ENCODE data around the gene C11orf16.
"Not testable (repeated sequence)": the region's sequence is repeated elsewhere in the genome, so short reads cannot be mapped to it uniquely, and the experiment has no call there.

The C11orf16 gene

GRCh38 chr11:8891185-8891584 lies 41.6 kb downstream of the C11orf16 start:
- DNase-seq (ENCODE audit: low spot score): not testable (repeated sequence)

DNA sequence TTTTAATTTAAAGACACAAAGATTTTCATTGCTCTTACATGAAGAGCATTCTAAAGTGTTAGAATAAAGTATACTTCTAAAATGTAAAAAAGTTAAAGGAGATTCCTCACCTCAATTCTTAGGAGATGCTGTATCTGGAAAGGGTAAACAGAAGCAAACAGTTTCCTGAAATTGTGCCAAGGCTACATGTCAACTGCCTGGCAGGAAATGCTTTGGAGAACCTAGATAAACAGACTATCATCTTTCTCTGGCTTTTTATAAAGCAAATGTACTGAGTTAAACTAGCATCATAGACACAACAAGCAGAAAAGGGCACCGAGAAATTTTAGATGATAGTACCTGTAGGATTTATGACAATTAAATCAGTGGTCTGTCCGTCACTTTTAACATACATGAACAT lies 46.4 kb downstream of the C11orf16 start:
- no peak for DNase-seq (ENCODE audit: low spot score)

DNA sequence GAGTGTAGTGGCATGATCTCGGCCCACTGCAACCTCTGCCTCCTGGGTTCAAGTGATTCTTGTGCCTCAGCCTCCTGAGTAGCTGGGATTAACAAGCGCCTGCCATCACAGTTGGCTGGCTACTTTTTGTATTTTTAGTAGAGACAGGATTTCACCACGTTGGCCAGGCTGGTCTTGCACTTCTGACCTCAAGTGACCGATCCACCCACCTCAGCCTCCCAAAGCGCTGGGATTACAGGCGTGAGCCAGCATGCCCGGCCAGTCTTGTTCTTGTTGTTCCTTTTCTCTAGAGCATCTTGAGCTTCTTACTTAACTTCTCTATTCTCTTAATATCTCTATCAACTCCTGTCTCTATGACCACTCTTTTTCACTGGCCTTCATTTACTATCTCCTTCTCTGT lies 51.2 kb downstream of the C11orf16 start:
- not testable (repeated sequence) for DNase-seq (ENCODE audit: low spot score)

DNA sequence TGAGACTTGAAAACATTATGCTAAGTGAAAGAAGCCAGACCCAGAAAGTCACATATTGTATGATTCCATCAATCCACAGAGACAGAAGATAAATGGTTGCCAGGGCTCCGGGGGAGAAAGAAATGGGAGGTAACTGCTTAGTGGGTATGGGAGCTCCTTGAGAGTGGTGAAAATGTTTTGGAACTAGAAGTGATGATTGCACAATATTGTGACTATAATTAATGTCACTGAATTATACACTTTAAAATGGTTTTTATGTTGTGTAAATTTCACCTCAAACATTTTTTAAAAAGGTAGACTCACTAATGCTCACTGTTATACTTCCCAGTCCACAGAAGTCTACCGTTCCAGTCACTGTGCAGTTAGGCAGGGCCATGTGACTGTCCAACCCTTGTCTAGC lies 54.0 kb downstream of the C11orf16 start:
- no peak for DNase-seq (ENCODE audit: low spot score)

DNA sequence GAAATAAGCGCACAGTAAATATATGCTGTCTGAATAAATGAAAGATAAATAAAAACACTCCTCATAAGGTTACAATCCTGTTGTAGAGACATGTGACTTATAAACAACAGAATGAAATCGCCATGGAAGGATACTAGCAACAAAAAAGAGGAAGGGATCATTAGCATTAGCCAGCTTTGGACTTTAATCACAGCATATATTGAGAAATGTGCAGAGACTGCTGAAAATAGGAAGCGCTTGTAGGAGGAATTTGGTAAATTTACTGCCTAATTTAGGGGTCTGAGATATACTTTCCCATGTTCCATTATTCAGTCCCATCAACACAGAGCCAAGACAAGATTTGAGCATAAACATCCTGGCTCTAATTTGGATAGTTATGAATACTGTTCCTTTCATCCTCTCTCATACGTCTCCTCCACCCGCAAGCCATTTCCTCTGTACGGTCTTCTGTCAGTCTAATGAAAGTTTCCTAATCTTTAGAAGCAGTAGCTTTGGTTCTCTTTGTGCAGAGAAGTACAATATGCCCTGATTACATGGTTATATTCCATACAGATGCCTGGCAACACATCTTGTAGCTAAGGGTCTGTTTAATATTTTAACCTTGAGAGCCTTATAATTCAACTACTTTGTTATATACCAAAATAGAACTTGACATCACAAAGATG lies 58.9 kb downstream of the C11orf16 start:
- DNase-seq (ENCODE audit: low spot score): no peak

GRCh38 chr11:8871962-8872361 lies 60.8 kb downstream of the C11orf16 start:
- DNase-seq (ENCODE audit: low spot score): no peak

GRCh38 chr11:8871171-8871775 lies 61.5 kb downstream of the C11orf16 start:
- no peak for DNase-seq (ENCODE audit: low spot score)

- DNase-seq (ENCODE audit: low spot score): no peak
These were observed 62.2 kb downstream of the C11orf16 start for GRCh38 chr11:8870411-8871170.

All from hematopoietic multipotent progenitor cell treated with erythropoietin and hydrocortisone succinate and interleukin-3 and kit ligand, for 17 days (in vitro differentiated cells).